Keratinocyte (primary cell): ENCODE measurements around the gene FUCA2.

Experiments
- EZH2 ChIP-seq: IDR thresholded peaks from one replicate; pipeline ENCODE4 v1.6.1; 2012; ENCODE audit warnings: inconsistent platforms, mild to moderate bottlenecking, low read length, moderate library complexity
- TF ChIP-seq, protein P1 (sequence below), 3 experiments: IDR thresholded peaks in 1 of 3; conservative IDR thresholded peaks in 1 of 3; optimal IDR thresholded peaks in 1 of 3; 2 replicates in 2 of 3; 3 replicates in 1 of 3; pipeline versions ENCODE3 to v1.5.1; 2011; ENCODE audit warnings: low read length in 3 of 3, mild to moderate bottlenecking in 3 of 3, moderate library complexity in 2 of 3, control low read depth in 1 of 3, inconsistent platforms in 1 of 3; ENCODE audit not compliant: insufficient read depth in 2 of 3; ENCODE audit errors: extremely low read depth in 1 of 3

GRCh38 chr6:143506199-143506598 lies 5.3 kb downstream of the FUCA2 start:
- TF ChIP-seq, protein P1, sequence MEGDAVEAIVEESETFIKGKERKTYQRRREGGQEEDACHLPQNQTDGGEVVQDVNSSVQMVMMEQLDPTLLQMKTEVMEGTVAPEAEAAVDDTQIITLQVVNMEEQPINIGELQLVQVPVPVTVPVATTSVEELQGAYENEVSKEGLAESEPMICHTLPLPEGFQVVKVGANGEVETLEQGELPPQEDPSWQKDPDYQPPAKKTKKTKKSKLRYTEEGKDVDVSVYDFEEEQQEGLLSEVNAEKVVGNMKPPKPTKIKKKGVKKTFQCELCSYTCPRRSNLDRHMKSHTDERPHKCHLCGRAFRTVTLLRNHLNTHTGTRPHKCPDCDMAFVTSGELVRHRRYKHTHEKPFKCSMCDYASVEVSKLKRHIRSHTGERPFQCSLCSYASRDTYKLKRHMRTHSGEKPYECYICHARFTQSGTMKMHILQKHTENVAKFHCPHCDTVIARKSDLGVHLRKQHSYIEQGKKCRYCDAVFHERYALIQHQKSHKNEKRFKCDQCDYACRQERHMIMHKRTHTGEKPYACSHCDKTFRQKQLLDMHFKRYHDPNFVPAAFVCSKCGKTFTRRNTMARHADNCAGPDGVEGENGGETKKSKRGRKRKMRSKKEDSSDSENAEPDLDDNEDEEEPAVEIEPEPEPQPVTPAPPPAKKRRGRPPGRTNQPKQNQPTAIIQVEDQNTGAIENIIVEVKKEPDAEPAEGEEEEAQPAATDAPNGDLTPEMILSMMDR (optimal IDR thresholded peaks at IDR 0.05 in 1 of 3, IDR thresholded peaks at IDR 0.05 in 1 of 3, conservative IDR thresholded peaks at IDR 0.05 in 1 of 3; ENCODE audit: extremely low read depth in 1 of 3, insufficient read depth in 2 of 3, low read length in 3 of 3) = no peak
- TF ChIP-seq EZH2 = no peak
